Measurements from ENCODE around the gene BTBD9.

DNA sequence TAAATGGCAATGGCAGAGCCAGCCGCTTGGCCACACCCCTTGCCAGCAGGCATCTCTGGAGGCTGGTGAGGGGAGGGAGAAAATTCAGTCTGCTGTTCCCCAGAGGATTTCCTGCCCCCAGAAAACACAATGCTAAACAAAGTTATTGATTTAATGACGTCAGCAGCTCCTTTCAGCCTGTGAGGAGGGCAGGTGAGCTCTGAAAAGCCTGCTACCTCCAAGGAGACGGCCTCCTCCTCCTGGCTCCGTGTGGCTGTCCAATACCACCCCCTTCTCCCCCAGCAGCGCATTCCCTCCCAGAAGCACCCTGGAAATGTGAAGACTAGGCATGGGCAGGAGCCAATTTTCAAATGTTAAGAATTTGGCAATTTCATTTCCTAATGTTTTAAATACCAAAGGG is 427.1 kb downstream of the BTBD9 start:
- TF ChIP-seq, protein P1, sequence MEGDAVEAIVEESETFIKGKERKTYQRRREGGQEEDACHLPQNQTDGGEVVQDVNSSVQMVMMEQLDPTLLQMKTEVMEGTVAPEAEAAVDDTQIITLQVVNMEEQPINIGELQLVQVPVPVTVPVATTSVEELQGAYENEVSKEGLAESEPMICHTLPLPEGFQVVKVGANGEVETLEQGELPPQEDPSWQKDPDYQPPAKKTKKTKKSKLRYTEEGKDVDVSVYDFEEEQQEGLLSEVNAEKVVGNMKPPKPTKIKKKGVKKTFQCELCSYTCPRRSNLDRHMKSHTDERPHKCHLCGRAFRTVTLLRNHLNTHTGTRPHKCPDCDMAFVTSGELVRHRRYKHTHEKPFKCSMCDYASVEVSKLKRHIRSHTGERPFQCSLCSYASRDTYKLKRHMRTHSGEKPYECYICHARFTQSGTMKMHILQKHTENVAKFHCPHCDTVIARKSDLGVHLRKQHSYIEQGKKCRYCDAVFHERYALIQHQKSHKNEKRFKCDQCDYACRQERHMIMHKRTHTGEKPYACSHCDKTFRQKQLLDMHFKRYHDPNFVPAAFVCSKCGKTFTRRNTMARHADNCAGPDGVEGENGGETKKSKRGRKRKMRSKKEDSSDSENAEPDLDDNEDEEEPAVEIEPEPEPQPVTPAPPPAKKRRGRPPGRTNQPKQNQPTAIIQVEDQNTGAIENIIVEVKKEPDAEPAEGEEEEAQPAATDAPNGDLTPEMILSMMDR (IDR thresholded peaks at IDR 0.05; ENCODE audit: borderline replicate concordance, extremely low read depth, low read length, poor library complexity, severe bottlenecking): no peak
- TF ChIP-seq EZH2 (IDR thresholded peaks at IDR 0.05; ENCODE audit: borderline replicate concordance, low read depth, low read length, severe bottlenecking): no peak

Data from DND-41 (cell line).